NCI-H2107 treated with DMSO at 0.1 percent for 48 hours (cell line): ENCODE measurements around the gene ANKRD34B.
"Not testable (repeated sequence)": the region's sequence is repeated elsewhere in the genome, so short reads cannot be mapped to it uniquely, and the experiment has no call there.

Experiments
- DNase-seq: peaks from one replicate; lab custom pipeline; 2025; ENCODE audit not compliant: unreplicated experiment; lab: John Stamatoyannopoulos, UW

ANKRD34B gene

DNA sequence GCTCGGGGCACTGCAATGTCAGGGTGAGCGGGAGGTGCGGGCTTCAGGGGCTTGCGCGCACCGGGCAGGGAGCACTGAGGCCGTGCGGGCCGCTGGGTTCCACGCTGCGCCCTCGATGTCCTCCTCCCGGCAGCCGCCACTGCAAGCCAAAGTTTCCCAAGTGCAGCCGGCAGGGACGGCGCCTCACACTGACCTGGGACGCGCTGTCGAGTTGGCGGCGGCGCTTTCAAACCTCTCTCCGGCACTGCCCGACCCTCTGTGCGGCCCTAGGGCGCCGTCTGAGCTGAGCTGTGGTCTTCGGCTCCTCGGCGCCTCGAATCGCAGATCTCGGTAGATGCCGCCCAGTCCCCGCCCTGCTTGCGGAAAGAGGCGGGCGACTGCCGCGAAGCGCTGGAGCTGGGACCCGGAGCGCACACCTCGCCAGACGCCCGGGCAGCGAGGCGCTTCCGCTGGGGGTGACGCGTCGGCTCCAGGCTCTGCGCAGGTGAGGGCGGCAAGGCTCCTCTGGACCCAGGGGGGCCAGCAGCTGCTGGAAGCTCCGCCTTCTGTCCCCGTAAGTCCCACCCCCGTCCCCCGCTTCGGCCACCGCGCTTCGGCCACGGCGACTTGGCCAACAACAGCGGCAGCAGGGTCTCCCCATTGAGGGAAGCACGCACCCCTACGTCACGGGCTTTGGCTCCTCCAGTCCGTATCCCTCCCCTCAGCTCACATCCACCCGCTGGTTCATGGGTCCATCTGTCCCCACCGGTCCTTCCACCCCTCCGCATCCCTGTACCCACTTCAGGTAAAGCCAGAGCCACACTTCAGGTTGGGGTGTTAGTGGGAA, at the start of gene ANKRD34B:
Gene ANKRD34B, minus strand, starts transcription at position 320 of the 826 bp plus-strand sequence. CDS start 10,261 bp downstream, outside the sequence.
- no peak for DNase-seq

DNA sequence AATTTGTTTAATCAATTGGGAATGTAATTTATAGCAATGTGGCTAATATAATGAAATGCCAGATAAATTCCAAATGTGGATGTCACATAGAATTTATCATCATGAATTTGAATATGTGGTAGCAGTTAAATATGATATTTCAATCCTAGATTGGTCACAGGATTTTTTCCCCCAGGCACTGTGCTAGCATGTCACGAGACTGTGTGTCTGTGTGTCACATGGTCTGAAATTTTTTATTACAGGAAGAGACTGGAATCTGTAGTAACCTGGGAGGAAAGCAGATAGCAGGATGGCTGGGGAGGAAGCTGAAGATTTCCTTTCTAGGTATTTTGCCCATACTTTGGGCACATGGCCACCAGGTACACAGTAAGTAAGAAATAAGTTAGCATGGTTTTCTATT, 49.0 kb upstream of the ANKRD34B start:
- DNase-seq, result no peak

DNA sequence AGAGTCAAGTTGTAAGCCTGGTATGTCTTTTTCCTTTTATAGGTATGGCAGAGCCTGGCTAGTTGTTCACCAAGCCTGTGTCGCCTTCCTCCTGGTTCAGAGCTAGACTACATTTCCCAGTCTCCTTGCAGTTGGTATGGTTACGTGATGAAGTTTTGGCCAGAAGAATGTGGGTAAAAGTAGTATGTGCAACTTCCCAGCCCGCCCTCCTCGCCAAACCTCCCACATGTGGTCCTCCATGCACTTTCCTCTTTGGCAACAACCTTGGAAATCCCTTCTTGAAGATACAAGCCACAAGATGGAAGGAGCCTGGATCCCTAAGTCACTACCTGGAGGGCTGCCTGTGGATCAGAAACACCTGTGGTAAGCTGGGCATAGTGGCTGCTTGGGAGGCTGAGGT, 48.4 kb upstream of the ANKRD34B start:
- DNase-seq, result no peak

DNA sequence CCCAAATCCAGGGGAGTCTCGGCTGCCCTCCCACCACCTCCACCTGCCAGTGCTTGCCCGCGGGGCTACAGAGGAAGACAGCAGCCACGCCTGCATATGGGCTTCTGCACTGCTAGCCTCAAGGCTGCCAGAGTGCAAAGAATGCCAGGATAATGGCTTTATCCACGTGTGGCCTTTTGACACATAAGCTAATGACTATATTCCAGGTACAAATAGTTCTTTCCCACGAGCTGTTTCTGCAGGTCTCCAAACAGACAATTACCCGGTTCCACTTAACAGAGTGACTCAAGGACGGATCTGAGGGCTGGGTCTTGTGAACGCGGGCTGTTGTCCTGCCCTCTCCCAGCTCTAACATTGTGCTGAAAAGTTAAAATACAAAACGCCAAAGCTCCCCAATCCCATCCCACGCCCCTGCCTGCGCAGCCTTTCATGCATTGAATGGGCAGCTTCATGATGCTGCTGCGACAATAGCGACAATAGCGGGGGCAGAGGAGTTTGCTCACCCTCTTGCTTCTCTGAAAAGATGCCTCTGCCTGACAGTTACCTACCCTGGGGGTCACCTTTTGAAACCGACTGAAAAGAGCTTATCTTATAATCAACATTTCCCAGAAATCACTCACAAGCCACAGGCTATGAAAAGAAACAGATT, 45.3 kb upstream of the ANKRD34B start:
- DNase-seq, result no peak

DNA sequence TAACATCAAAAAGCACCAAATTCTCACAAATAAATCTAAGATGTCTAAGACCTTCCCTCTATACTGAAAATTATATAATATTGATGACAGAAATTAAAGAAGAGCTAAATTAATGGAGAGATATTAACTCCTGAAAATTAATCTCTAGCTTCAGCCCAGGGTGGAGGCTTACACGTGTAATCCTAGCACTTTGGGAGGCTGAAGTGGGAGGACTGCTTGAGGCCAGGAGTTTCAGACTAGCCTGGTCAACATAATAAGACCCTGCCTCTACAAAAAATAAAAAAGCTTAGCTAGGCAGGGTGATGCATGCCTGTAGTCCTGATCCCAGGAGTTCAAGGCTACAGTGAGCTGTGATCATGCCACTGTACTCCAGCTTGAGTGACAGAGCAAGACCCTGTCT, 39.6 kb upstream of the ANKRD34B start:
- DNase-seq, result no peak

DNA sequence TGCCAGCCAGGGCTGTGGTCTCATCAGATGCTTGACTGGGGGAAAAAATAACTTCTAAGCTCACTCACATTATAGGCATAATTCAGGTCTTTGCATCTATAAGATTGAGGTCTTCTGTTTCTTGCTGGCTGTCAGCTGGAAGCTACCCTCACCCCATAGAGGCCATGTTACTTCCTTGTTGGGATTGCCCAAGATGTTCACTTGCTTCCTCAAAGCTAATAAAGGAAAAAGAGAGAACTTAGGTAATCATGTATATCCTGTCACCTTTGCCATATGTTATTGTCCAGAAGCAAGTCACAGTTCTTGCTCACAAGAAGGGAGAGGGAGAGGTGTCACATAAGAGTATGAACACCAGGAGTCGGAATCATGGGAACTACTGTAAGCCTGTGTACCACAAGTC, 38.7 kb upstream of the ANKRD34B start:
- no peak for DNase-seq

DNA sequence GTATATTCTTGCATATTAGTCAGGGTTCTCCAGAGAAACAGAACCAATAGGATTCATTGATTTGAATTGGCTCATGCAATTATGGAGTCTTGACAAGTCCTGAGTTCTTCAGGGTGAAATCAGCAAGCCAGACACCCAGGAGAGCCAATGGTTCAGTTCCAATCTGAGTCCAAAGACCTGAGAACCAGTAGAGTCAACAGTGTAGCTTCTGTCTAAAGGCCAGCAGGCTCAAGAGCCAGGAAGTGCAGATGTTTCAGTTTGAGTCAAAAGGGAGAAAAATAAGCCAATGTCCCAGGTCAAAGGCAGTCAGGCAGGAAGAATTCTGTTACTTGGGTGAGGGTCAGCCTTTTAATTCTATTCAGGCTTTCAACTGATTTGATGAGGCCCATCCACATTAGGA, 37.8 kb upstream of the ANKRD34B start:
- DNase-seq, result no peak

DNA sequence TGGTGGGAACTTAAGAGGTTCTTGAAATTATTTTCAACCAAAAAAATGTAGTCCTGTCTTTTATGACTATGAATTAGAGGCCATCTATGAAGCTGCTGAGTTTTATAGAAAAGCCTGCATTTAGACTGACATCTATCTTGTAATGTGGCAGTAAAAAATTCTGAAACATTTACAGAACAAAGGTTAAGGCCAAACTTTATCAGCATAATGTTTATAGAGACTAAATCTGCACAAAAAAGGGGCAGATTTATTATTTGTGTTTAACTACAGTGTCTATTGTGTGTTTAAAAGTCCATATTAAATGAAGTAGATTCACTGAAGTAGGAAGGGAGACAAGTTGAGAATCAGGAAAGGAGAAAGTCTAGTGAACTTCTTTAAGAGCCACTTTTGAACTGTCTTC, 37.3 kb upstream of the ANKRD34B start:
- no peak for DNase-seq

DNA sequence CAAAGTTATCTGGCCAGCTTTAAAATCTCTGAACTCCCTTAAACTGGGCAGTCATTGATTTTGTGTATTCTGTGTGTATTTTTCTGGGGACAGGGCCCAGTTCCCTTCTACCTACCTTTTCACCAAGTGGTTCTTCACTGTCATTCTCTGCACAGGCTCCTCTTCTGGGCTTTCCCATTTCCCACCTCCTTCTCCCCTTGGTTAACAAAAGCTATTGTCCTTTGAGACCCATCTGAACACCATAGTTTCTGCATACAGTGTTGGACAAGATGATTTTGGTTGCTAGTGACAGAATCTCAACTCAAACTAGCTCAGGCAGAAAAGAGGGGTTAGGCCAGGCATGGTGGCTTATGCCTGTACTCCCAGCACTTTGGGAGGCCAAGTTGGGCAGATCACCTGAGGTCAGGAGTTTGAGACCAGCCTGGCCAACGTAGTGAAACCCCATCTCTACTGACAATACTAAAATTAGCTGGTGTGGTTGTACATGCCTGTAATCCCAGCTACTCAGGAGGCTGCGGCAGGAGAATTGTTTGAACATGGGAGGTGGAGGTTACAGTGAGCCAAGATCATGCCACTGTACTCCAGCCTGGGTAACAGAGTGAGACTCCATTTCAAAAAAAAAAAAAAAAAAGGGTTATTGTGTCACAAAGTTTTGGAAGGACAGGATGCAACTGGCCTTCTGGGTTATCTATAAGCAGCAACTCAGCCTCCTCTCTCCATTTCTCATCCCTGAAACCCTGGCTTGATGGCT, 31.0 kb upstream of the ANKRD34B start:
- DNase-seq, result no peak

DNA sequence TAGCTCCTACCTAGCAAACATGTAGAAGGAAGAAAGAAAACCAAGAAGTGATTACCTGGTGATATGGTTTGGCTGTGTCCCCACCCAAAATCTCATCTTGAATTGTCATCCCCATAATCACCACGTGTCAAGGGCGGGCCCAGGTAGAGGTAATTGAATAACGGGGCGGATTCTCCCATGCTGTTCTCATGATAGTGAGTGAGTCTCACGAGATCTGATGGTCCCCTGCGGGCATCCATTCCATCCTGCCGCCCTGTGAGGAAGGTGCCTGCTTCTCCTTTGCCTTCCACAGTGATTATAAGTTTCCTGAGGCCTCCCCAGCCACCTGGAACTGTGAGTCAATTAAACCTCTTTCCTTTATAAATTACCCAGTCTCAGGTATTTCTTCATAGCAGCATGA, 27.4 kb upstream of the ANKRD34B start:
- no peak for DNase-seq

DNA sequence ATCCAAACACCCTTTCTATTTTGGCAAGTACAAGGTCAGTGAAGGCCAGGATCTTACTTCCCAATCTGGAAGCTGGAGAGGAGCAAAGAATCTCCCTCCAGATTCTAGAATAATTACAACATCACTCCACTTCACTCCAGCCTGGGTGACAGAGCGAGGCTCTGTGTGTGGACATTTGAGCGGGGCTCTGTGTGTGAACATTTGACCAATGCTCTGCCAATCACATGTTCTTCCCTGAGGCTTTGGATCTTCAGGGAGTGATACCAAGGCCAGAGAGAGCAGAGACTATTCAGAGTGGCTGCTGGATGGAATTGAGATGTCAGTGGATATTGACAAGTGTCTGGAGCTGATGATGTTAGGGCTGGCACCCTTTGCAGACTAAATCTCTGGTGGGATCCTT, 24.7 kb upstream of the ANKRD34B start:
- no peak for DNase-seq

DNA sequence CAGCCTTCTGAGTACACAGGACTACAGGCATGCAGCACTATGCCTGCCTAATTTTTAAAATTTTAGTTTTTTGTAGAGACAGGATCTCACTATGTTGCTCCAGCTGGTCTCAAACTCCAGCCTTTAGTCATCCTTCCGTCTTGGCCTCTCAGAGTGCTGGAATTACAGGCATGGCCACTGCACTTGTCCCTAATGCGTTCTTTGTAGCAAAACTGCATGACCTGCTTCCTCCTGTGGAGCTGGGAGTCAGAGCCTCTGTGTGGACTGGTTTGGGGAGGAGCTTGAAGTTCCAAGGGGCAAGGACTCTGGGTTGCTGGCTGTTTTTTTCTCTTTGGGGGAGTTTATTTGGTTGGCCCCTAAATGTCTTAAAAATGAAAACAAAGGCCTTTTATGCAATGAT, 22.7 kb upstream of the ANKRD34B start:
- DNase-seq, result no peak

DNA sequence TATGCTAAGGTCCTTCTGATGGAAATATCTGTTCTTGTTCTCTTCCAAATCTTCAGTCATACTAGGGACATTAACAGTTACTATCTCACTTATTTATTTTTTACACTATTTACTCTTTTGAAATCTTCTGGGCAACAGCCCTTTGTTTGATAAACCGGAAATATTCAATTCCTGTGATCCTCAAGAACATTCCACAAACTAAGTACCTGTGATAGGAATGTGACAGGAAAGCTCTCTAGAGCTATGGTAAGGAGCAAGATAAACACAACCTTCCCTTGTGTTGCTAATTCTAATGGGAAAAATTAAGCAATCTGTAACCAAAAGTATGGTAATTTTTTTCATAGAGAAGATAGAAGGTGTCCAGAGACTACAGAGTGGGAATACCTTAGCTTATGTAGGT, 22.0 kb upstream of the ANKRD34B start:
- no peak for DNase-seq

DNA sequence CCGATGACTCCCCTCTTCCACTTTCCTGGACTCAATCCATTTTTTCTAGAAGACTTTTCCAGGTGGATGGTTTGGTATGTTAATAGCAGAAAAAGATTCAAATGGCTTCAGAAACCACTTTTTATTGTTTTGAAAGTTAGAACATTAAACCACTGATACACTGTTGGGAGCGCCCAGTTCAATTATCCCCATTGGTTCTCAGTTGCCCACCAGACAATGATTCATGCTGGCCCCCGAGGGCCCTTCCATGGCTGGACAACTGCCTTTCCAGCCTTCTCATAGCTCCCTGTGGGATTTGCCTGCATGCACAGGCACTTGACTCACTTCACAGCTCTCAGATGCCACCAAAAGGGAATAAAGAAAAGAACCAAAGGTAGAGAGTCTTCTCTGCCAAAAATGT, 21.3 kb upstream of the ANKRD34B start:
- DNase-seq, result no peak

DNA sequence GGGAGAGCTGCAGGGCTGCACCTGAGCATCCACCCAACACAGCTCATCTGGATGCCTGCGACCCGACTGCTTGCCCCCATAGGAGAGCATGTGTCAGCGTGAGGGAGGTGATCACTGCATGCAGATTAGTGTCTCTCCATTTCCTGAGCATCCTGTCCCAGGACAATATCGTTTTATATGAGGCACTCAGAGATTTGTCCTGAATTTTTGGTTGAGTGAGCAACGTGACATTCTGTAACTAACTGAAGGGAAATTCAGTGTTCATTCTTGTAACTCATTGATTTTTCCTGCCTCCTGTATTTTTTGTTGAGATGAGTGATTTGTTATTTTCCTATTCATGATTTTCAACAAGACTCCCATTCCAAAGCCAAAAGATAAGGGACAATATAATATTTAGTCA, 20.7 kb upstream of the ANKRD34B start:
- DNase-seq, result no peak

DNA sequence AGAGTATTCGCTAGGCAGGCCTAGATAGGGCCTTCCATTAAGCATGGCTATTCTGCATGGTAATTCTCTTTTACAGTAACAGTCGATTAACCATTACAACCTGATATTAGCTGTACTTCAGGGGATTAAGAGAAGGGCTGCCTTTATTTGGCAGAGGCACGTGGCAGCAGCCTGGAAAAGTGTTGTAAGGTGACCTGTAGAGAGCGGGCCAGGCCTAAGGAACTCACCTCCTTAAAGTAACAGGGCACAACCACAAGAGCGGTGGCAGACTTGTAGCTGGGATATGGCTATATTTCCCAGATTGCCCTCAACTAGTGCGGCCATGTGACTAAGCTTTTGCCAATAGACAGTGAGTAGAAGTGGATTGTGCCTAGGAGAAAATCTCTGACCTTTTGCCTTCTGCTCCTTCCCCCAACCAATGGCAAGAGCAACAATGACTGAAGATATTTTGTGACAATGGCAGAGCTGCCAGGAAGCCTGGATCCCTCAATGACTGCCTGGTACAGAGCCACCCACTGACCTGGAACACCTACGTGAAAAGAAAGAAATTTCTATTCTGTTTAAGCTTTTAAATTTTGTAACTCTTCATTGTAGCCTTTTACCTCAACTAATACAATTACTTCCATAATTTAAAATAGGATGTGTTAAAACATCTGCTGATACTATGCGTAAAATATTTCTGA, 18.9 kb upstream of the ANKRD34B start:
- no peak for DNase-seq

DNA sequence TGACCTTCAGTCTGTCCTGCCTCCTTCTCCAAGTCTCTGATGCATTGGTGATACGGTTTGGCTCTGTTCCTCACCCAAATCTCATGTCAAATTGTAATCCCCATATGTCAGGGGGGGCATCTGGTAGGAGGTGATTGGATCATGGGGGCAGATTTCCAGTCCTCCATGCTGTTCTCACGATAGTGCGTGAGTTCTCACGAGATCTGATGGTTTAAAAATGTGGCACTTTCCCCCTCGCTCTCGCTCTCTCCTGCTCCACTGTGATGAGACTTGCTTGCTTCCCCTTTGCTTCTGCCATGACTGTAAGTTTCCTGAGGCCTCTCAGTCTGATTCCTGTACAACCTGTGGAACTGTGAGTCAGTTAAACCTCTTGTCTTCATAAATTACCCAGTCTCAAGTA, 14.7 kb upstream of the ANKRD34B start:
- no peak for DNase-seq

DNA sequence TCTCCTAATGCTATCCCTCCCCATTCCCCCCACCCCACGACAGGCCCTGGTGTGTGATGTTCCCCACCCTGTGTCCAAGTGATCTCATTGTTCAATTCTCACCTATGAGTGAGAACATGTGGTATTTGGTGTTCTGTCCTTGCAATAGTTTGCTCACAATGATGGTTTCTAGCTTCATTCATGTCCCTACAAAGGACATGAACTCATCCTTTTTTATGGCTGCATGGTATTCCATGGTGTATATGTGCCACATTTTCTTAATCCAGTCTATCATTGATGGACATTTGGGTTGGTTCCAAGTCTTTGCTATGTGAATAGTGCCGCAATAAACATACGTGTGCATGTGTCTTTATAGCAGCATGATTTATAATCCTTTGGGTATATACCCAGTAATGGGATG, 10.2 kb upstream of the ANKRD34B start:
- not testable (repeated sequence) for DNase-seq

DNA sequence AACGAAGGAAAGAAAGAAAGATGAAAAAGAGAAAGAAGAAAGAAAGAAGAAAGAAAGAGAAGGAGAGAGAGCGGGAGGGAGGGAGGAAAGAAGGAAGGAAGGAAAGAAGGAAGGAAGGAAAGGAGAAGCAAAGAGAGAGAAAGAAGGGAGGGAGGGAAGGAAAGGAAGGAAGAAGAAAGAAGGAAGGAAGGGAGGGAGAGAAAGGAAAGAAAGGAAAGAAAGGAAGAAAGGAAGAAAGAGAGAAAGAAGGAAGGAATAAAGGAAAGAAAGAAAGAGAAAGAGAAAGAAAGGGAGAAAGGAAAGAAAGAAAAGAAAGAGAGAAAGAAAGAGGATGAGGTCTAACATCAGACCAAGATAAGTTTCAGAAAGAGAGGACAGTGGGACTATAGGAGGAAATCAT, 9.0 kb upstream of the ANKRD34B start:
- no peak for DNase-seq

DNA sequence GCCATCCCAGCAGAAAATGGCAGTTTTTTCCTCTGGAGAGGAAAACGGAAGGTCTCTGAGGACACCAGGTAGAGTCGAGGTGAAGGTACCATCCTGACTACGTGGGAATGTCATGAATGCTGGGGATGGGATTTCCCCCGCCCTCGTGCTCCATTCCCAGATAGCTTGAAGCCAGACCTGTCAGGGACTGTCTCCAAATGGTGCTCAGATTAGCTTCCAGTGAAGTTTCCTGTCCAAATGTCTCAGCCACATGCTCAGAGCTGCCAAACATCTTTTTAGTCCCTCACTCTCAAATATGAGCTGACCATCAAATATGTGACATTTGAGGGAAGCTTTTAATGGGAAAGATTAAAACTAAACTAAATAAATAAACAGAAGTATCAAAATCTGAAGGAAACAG, 7.6 kb upstream of the ANKRD34B start:
- DNase-seq, result no peak

DNA sequence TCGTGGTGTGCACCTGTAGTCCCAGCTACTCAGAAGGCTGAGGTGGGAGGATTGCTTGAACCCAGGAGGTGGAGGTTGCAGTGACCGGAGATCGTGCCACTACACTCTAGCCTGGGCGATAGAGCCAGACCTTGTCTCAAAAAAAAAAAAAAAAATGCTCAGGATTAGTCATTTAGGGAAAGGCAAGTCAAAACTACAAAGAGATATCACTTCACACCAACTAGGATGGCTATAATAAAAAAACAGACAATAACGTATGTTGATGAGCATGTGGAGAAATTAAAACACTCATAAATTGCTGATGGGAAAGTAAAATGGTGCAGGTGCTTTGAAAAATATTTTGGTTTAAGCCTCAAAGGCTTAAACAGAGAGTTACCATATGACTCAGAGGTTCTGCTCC, 6.3 kb upstream of the ANKRD34B start:
- no peak for DNase-seq
